ENCODE measurements around the gene S100A14. TPM values are rescaled to one million over a fixed set of nuclear protein-coding genes. Genes with fewer than 3 reads are reported as not detected.

Gene S100A14
- total and polyA plus RNA-seq, 9 of the 15 experiments (the other 6 are each of a cell fraction or from before 2014, with no cell fraction given): 0.10 to 0.64 (median 0.24) TPM; not detected in 3

DNA sequence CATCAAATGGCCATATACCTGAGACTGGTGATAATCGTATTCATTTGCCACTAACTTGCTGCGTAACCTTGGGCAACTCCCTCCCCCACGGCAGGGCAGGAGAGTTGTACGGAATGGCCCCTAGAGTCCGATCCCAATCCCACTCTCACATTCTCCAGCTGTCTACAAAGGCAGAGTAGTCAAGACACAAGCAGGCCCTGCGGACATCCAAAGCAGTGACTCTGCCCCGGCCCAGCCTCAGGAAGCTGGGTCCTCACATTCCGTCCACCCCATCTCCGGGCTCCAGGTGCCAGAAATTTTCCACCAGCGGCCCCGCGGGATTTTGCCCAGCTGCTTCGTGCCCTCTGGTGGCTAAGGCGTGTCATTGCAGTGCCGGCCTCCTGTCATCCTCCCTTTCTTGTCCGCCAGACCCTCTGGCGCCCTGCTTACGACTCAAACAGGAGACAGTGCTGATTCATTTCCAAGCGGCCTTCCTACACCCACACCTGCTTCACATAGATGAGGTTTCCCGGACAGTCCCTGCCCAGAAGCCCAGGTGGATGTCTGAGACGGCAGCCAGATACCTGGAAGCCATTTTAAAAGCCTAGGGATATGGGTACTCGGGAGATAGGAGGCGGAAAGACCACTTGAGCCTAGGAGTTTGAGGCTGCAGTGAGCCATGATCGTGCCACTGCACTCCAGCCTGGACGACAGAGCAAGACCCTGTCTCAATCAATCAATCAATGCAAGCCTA is 47.6 kb downstream of the S100A14 start (continued):
- TF ChIP-seq, protein P1, sequence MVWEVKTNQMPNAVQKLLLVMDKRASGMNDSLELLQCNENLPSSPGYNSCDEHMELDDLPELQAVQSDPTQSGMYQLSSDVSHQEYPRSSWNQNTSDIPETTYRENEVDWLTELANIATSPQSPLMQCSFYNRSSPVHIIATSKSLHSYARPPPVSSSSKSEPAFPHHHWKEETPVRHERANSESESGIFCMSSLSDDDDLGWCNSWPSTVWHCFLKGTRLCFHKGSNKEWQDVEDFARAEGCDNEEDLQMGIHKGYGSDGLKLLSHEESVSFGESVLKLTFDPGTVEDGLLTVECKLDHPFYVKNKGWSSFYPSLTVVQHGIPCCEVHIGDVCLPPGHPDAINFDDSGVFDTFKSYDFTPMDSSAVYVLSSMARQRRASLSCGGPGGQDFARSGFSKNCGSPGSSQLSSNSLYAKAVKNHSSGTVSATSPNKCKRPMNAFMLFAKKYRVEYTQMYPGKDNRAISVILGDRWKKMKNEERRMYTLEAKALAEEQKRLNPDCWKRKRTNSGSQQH (CRISPR knock-in tag; IDR thresholded peaks at IDR 0.05): peak; percentile 57; the same call in 1 of the 2 replicates
- TF ChIP-seq, protein P2, sequence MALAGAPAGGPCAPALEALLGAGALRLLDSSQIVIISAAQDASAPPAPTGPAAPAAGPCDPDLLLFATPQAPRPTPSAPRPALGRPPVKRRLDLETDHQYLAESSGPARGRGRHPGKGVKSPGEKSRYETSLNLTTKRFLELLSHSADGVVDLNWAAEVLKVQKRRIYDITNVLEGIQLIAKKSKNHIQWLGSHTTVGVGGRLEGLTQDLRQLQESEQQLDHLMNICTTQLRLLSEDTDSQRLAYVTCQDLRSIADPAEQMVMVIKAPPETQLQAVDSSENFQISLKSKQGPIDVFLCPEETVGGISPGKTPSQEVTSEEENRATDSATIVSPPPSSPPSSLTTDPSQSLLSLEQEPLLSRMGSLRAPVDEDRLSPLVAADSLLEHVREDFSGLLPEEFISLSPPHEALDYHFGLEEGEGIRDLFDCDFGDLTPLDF (CRISPR knock-in tag; IDR thresholded peaks at IDR 0.05): peak; percentile 58; the same call in 1 of the 2 replicates
- TF ChIP-seq BRD4 (IDR thresholded peaks at IDR 0.05) (peak; percentile 31; the same call in 1 of the 2 replicates), NFIC (IDR thresholded peaks at IDR 0.05) (peak; percentile 36; the same call in 1 of the 2 replicates), PHF20 (IDR thresholded peaks at IDR 0.05; ENCODE audit: partially characterized antibody) (peak; percentile 85), CREB1 (IDR thresholded peaks at IDR 0.05) (peak; percentile 81), CREB1 (CRISPR knock-in tag; IDR thresholded peaks at IDR 0.05) (peak; percentile 64; the same call in 1 of the 2 replicates), CC2D1A (IDR thresholded peaks at IDR 0.05) (peak; percentile 89), ZNF431 (CRISPR knock-in tag; IDR thresholded peaks at IDR 0.05) (0 out of 2 replicates have a peak, but pooled peaks have one; percentile 44), CXXC5 (CRISPR knock-in tag; IDR thresholded peaks at IDR 0.05) (peak; percentile 46), SRSF9 (IDR thresholded peaks at IDR 0.05; ENCODE audit: borderline replicate concordance, low read depth, low read length) (no peak), RNF2 (IDR thresholded peaks at IDR 0.05) (peak; percentile 31; the same call in 1 of the 2 replicates), ZNF253 (CRISPR knock-in tag; conservative IDR thresholded peaks at IDR 0.05) (no peak), ESRRA (IDR thresholded peaks at IDR 0.05; ENCODE audit: borderline replicate concordance, low read depth) (0 out of 2 replicates have a peak, but pooled peaks have one; percentile 37), TBL1XR1 (IDR thresholded peaks at IDR 0.05; ENCODE audit: low read length in 2 of 2) (peak in 1 of 2 experiments; percentile 54; a peak in 2 of 4 replicates), ETV6 (IDR thresholded peaks at IDR 0.05; ENCODE audit: borderline replicate concordance in 1 of 2, low read depth in 2 of 2, low read length in 1 of 2) (no peak), ETV6 (CRISPR knock-in tag; IDR thresholded peaks at IDR 0.05; ENCODE audit: borderline replicate concordance) (no peak), ZFP36 (IDR thresholded peaks at IDR 0.05; ENCODE audit: low read depth, low read length, partially characterized antibody) (peak; percentile 3), FOXK2 (conservative IDR thresholded peaks at IDR 0.05 in 1 of 2, IDR thresholded peaks at IDR 0.05 in 1 of 2; ENCODE audit: low read depth in 2 of 2) (peak; percentile 25 to 60; a peak in 1 of 4 replicates), EP400 (IDR thresholded peaks at IDR 0.05) (peak; percentile 58), DIDO1 (tag; IDR thresholded peaks at IDR 0.05; ENCODE audit: low read depth) (0 out of 2 replicates have a peak, but pooled peaks have one; percentile 28), GABPB1 (CRISPR knock-in tag; IDR thresholded peaks at IDR 0.05) (peak; percentile 55), FOSL1 (tag; conservative IDR thresholded peaks at IDR 0.05) (peak; percentile 45), MIER1 (IDR thresholded peaks at IDR 0.05; ENCODE audit: low read depth) (0 out of 2 replicates have a peak, but pooled peaks have one; percentile 20)
- TF ChIP-seq, protein P3, sequence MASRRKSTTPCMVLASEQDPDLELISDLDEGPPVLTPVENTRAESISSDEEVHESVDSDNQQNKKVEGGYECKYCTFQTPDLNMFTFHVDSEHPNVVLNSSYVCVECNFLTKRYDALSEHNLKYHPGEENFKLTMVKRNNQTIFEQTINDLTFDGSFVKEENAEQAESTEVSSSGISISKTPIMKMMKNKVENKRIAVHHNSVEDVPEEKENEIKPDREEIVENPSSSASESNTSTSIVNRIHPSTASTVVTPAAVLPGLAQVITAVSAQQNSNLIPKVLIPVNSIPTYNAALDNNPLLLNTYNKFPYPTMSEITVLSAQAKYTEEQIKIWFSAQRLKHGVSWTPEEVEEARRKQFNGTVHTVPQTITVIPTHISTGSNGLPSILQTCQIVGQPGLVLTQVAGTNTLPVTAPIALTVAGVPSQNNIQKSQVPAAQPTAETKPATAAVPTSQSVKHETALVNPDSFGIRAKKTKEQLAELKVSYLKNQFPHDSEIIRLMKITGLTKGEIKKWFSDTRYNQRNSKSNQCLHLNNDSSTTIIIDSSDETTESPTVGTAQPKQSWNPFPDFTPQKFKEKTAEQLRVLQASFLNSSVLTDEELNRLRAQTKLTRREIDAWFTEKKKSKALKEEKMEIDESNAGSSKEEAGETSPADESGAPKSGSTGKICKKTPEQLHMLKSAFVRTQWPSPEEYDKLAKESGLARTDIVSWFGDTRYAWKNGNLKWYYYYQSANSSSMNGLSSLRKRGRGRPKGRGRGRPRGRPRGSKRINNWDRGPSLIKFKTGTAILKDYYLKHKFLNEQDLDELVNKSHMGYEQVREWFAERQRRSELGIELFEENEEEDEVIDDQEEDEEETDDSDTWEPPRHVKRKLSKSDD (conservative IDR thresholded peaks at IDR 0.05; ENCODE audit: low read length): 0 out of 2 replicates have a peak, but pooled peaks have one; percentile 41

All from K562 (cell line).